ENCODE results near the gene PTPRN2. TPM values are rescaled to one million over a fixed set of nuclear protein-coding genes. Genes with fewer than 3 reads are reported as not detected.

PTPRN2 gene
- total and polyA plus RNA-seq, 2 donors (not counting 1 experiment from before 2014, with no cell fraction given), result 0.54 to 1.2 TPM

- Histone ChIP-seq H3K27ac (ENCODE audit: insufficient read depth, low read length) (no peak overlapping the region), H3K36me3 (ENCODE audit: control insufficient read depth, insufficient read depth, low read length) (no peaks in the 10 kb centered on the region), H3K27me3 (ENCODE audit: control insufficient read depth, insufficient read depth, low read length) (no peaks in the 10 kb centered on the region), H4K20me1 (ENCODE audit: control insufficient read depth, extremely low read depth, insufficient read depth, low read length) (no peaks in the 10 kb centered on the region), H3K4me3 (replicated peaks in 1 of 4; ENCODE audit: control extremely low read depth in 1 of 4, insufficient read depth in 1 of 4, low read depth in 3 of 4, low read length in 4 of 4) (no peak overlapping the region), H3K4me1 (ENCODE audit: control insufficient read depth, extremely low read depth, insufficient read depth, low read length) (no peaks in the 10 kb centered on the region), H3K4me2 (ENCODE audit: extremely low read depth, insufficient read depth, low read length) (no peak overlapping the region), H3K9me3 (ENCODE audit: control insufficient read depth, insufficient read depth, low read depth, low read length) (no peaks in the 10 kb centered on the region), H2AFZ (ENCODE audit: low read length) (no peak overlapping the region), H3K79me2 (ENCODE audit: control insufficient read depth, insufficient read depth, low read length) (no peaks in the 10 kb centered on the region), H3K9ac (ENCODE audit: insufficient read depth, low read length) (no peak overlapping the region)
- DNase-seq (ENCODE audit: low read depth in 2 of 2), result no peak
- TF ChIP-seq, protein P1, sequence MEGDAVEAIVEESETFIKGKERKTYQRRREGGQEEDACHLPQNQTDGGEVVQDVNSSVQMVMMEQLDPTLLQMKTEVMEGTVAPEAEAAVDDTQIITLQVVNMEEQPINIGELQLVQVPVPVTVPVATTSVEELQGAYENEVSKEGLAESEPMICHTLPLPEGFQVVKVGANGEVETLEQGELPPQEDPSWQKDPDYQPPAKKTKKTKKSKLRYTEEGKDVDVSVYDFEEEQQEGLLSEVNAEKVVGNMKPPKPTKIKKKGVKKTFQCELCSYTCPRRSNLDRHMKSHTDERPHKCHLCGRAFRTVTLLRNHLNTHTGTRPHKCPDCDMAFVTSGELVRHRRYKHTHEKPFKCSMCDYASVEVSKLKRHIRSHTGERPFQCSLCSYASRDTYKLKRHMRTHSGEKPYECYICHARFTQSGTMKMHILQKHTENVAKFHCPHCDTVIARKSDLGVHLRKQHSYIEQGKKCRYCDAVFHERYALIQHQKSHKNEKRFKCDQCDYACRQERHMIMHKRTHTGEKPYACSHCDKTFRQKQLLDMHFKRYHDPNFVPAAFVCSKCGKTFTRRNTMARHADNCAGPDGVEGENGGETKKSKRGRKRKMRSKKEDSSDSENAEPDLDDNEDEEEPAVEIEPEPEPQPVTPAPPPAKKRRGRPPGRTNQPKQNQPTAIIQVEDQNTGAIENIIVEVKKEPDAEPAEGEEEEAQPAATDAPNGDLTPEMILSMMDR (conservative IDR thresholded peaks at IDR 0.05 in 1 of 2, IDR thresholded peaks at IDR 0.05 in 1 of 2; ENCODE audit: low read depth in 1 of 2, low read length in 2 of 2), result no peak
- no peak for TF ChIP-seq EZH2 (IDR thresholded peaks at IDR 0.05; ENCODE audit: low read length, missing control alignments)
Observed at GRCh38 chr7:158011941-158012340, 575.7 kb downstream of the PTPRN2 start.

- Histone ChIP-seq H3K27ac (ENCODE audit: insufficient read depth, low read length) (no peak overlapping the region), H3K36me3 (ENCODE audit: control insufficient read depth, insufficient read depth, low read length) (no peaks in the 10 kb centered on the region), H4K20me1 (ENCODE audit: control insufficient read depth, extremely low read depth, insufficient read depth, low read length) (no peaks in the 10 kb centered on the region), H3K27me3 (ENCODE audit: control insufficient read depth, insufficient read depth, low read length) (no peaks in the 10 kb centered on the region), H3K9me3 (ENCODE audit: control insufficient read depth, insufficient read depth, low read depth, low read length) (no peaks in the 10 kb centered on the region), H3K79me2 (ENCODE audit: control insufficient read depth, insufficient read depth, low read length) (no peaks in the 10 kb centered on the region), H3K4me3 (replicated peaks in 1 of 4; ENCODE audit: control extremely low read depth in 1 of 4, insufficient read depth in 1 of 4, low read depth in 3 of 4, low read length in 4 of 4) (no peak overlapping the region), H3K4me1 (ENCODE audit: control insufficient read depth, extremely low read depth, insufficient read depth, low read length) (no peaks in the 10 kb centered on the region), H2AFZ (ENCODE audit: low read length) (no peak overlapping the region), H3K9ac (ENCODE audit: insufficient read depth, low read length) (no peak overlapping the region), H3K4me2 (ENCODE audit: extremely low read depth, insufficient read depth, low read length) (no peak overlapping the region)
- TF ChIP-seq EZH2 (IDR thresholded peaks at IDR 0.05; ENCODE audit: low read length, missing control alignments), result no peak
- TF ChIP-seq, protein P1 (conservative IDR thresholded peaks at IDR 0.05 in 1 of 2, IDR thresholded peaks at IDR 0.05 in 1 of 2; ENCODE audit: low read depth in 1 of 2, low read length in 2 of 2), result no peak
- no peak for DNase-seq (ENCODE audit: low read depth in 2 of 2)
Observed at GRCh38 chr7:158010961-158011693, 576.5 kb downstream of the PTPRN2 start.

DNA sequence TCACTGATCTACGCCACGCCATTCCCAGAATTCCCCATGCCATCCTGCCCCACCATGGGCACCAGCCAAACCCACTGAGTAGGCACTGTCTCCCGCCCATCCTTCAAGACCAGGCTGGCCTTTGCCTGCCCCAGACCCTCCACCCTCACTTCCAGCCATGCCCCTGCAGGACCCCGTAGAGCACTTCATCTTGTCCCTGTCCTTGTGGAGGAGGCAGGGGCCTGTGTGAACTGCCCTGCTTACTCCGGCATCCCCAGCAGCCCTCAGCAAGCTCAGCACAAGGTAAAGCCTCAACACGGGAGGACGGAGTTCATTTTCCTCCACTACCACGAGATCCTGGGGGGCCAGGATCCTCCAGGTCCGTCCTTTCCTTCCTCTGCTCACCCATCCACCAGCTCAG lies 577.7 kb downstream of the PTPRN2 start:
- no peak overlapping the region for H3K4me2 ChIP-seq (ENCODE audit: extremely low read depth, insufficient read depth, low read length)
- no peak overlapping the region for H3K27ac ChIP-seq (ENCODE audit: insufficient read depth, low read length)
- no peaks in the 10 kb centered on the region for H3K27me3 ChIP-seq (ENCODE audit: control insufficient read depth, insufficient read depth, low read length)
- H3K4me3 ChIP-seq (replicated peaks in 1 of 4; ENCODE audit: control extremely low read depth in 1 of 4, insufficient read depth in 1 of 4, low read depth in 3 of 4, low read length in 4 of 4), result no peak overlapping the region
- no peaks in the 10 kb centered on the region for H3K36me3 ChIP-seq (ENCODE audit: control insufficient read depth, insufficient read depth, low read length)
- H3K79me2 ChIP-seq (ENCODE audit: control insufficient read depth, insufficient read depth, low read length), result no peaks in the 10 kb centered on the region
- H2AFZ ChIP-seq (ENCODE audit: low read length), result no peak overlapping the region
- DNase-seq (ENCODE audit: low read depth in 2 of 2), result no peak
- TF ChIP-seq EZH2 (IDR thresholded peaks at IDR 0.05; ENCODE audit: low read length, missing control alignments), result no peak
- TF ChIP-seq, protein P1 (conservative IDR thresholded peaks at IDR 0.05 in 1 of 2, IDR thresholded peaks at IDR 0.05 in 1 of 2; ENCODE audit: low read depth in 1 of 2, low read length in 2 of 2), result no peak
- H3K9me3 ChIP-seq (ENCODE audit: control insufficient read depth, insufficient read depth, low read depth, low read length), result no peaks in the 10 kb centered on the region
- H3K9ac ChIP-seq (ENCODE audit: insufficient read depth, low read length), result no peak overlapping the region
- no peaks in the 10 kb centered on the region for H3K4me1 ChIP-seq (ENCODE audit: control insufficient read depth, extremely low read depth, insufficient read depth, low read length)
- no peaks in the 10 kb centered on the region for H4K20me1 ChIP-seq (ENCODE audit: control insufficient read depth, extremely low read depth, insufficient read depth, low read length)

All from fibroblast of lung (primary cell).